IPS-NIHi11 (cell line): ENCODE measurements around the gene OR52D1.
A peak's percentile ranks its signal among the peaks of the same experiment; 100 is the strongest.

Experiments
- DNase-seq: peaks from one replicate; pipeline ENCODE4 v3.0.0; 2012; ENCODE audit warnings: mixed read lengths, low spot score

OR52D1 gene

GRCh38 chr11:5488385-5488784 lies at the start of gene OR52D1:
OR52D1 (plus strand) TSS chr11:5488685; CDS start chr11:5488707, 22 bp downstream.
- no peak for DNase-seq

GRCh38 chr11:5441414-5441813 lies 47.1 kb upstream of the OR52D1 start, which contains the start of gene OR51I1:
OR51I1 (minus strand) TSS chr11:5441514; CDS start chr11:5441514, 0 bp downstream.
- DNase-seq = no peak

- DNase-seq = no peak
Measured at GRCh38 chr11:5443835-5444393, 44.6 kb upstream of the OR52D1 start.

- no peak for DNase-seq
Measured at GRCh38 chr11:5449023-5449422, 39.5 kb upstream of the OR52D1 start, which contains the start of gene OR51I2. OR51I2 (plus strand) TSS chr11:5449323; CDS start chr11:5453489, 4,166 bp downstream.

- no peak for DNase-seq
Measured at GRCh38 chr11:5449432-5449831, 39.1 kb upstream of the OR52D1 start.

- DNase-seq = no peak
Measured at GRCh38 chr11:5460983-5461621, 27.4 kb upstream of the OR52D1 start.

GRCh38 chr11:5467527-5467926 lies 21.0 kb upstream of the OR52D1 start:
- DNase-seq = no peak

- no peak for DNase-seq
Measured at GRCh38 chr11:5473921-5474320, 14.6 kb upstream of the OR52D1 start.

GRCh38 chr11:5476186-5476819 lies 12.2 kb upstream of the OR52D1 start:
- peak; percentile 70 for DNase-seq

GRCh38 chr11:5486003-5486402 lies 2.5 kb upstream of the OR52D1 start:
- DNase-seq = no peak

- DNase-seq = no peak
Measured at GRCh38 chr11:5486421-5486820, 2.1 kb upstream of the OR52D1 start.

GRCh38 chr11:5488798-5489399 lies 414 bp downstream of the OR52D1 start:
- no peak for DNase-seq

GRCh38 chr11:5489576-5490357 lies 1.3 kb downstream of the OR52D1 start:
- DNase-seq = no peak

GRCh38 chr11:5499671-5500070 lies 11.2 kb downstream of the OR52D1 start:
- no peak for DNase-seq

GRCh38 chr11:5500393-5500801 lies 11.9 kb downstream of the OR52D1 start:
- no peak for DNase-seq

GRCh38 chr11:5504403-5504921 lies 16.0 kb downstream of the OR52D1 start:
- DNase-seq = no peak

- DNase-seq = no peak
Measured at GRCh38 chr11:5505363-5506048, 17.0 kb downstream of the OR52D1 start.

GRCh38 chr11:5507177-5507932 lies 18.9 kb downstream of the OR52D1 start:
- DNase-seq = no peak

- no peak for DNase-seq
Measured at GRCh38 chr11:5507933-5508305, 19.4 kb downstream of the OR52D1 start.

GRCh38 chr11:5508605-5509004 lies 20.1 kb downstream of the OR52D1 start:
- DNase-seq = no peak

- DNase-seq = no peak
Measured at GRCh38 chr11:5509803-5510202, 21.3 kb downstream of the OR52D1 start, which contains the start of gene UBQLN3. UBQLN3 (minus strand) TSS chr11:5509957; CDS start chr11:5509558, 399 bp downstream.
